Thoracic aorta (tissue), 2 donors: ENCODE measurements around the gene DLGAP1. TPM values are rescaled to one million over a fixed set of nuclear protein-coding genes. Genes with fewer than 3 reads are reported as not detected.

Experiments
- ATAC-seq: fragments of 150-250 bp; one replicate; pipeline ENCODE4 v1.8.0; 2017; ENCODE audit warnings: low read depth; ENCODE audit not compliant: insufficient number of reproducible peaks, low FRiP score
- DNase-seq: peaks from one replicate; pipeline ENCODE4 v3.0.0-alpha.2; 2020; ENCODE audit warnings: low spot score
- H3K27ac ChIP-seq, 2 donors: fragments of 200-600 bp; sonication (generic); 1 replicate in 1 of 2; 2 replicates in 1 of 2; pipeline ENCODE4 v1.5.1; 2016; ENCODE audit warnings: mild to moderate bottlenecking in 2 of 2, moderate library complexity in 2 of 2
- H3K27me3 ChIP-seq: fragments of 200-600 bp; sonication (generic); replicated peaks from 2 replicates; pipeline ENCODE4 v1.6.0; 2016; ENCODE audit warnings: mild to moderate bottlenecking; ENCODE audit not compliant: insufficient read depth
- H3K36me3 ChIP-seq: fragments of 200-600 bp; sonication (generic); one replicate; pipeline ENCODE4 v1.5.1; 2016
- H3K4me1 ChIP-seq, 2 donors: fragments of 200-600 bp; sonication (generic); 1 replicate in 1 of 2; 2 replicates in 1 of 2; pipeline versions ENCODE4 v1.5.1 to v1.6.0; 2016; ENCODE audit warnings: low read depth in 2 of 2, mild to moderate bottlenecking in 1 of 2; ENCODE audit not compliant: control insufficient read depth in 1 of 2
- H3K4me3 ChIP-seq: fragments of 200-600 bp; sonication (generic); 2 replicates; pipeline ENCODE4 v1.5.1; 2016; ENCODE audit warnings: mild to moderate bottlenecking
- H3K9me3 ChIP-seq: fragments of 200-600 bp; sonication (generic); 2 replicates; pipeline ENCODE4 v1.5.1; 2016
- total RNA-seq, 2 donors: library from RNA; depleted of rRNA; stranded (reverse); fragments of >200 nt; gene quantifications; one replicate each; pipeline versions ENCODE4 v1.1.0 to v1.2.3, GENCODE V29; 2016
- TF ChIP-seq, protein P1 (sequence below): fragments of 200-600 bp; sonication (generic); IDR thresholded peaks from one replicate; pipeline ENCODE4 v1.5.1; 2019; ENCODE audit warnings: antibody characterized with exemption

The DLGAP1 gene
- total RNA-seq, 2 donors from 2014 or later, result 7.3 to 19.0 TPM

DNA sequence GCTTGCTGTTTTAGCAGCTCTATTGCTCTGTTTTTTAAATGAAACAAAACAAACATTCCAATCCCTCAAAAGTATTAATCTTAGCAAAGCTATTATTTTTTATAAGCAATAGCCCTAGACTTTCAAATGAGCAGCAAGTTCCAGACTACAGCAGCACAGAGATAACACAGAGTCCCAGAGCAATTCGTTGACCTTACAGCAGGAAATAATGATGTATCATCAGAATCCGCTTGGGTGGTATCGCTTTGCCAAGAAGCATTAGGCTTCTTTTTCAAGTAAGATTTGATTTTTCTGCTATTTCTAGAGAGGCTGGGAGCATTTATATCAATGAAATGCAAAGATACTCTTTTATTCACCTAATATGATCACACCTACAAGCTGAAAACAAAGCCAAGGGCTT is 209.7 kb downstream of the DLGAP1 start:
- ATAC-seq (no peak), DNase-seq (no peak)
- Histone ChIP-seq H3K9me3 (no peaks in the 10 kb centered on the region), H3K4me3 (no peak overlapping the region), H3K27ac (no peak overlapping the region), H3K36me3 (no peaks in the 10 kb centered on the region), H3K27me3 (no peaks in the 10 kb centered on the region), H3K4me1 (no peaks in the 10 kb centered on the region)
- TF ChIP-seq, protein P1, sequence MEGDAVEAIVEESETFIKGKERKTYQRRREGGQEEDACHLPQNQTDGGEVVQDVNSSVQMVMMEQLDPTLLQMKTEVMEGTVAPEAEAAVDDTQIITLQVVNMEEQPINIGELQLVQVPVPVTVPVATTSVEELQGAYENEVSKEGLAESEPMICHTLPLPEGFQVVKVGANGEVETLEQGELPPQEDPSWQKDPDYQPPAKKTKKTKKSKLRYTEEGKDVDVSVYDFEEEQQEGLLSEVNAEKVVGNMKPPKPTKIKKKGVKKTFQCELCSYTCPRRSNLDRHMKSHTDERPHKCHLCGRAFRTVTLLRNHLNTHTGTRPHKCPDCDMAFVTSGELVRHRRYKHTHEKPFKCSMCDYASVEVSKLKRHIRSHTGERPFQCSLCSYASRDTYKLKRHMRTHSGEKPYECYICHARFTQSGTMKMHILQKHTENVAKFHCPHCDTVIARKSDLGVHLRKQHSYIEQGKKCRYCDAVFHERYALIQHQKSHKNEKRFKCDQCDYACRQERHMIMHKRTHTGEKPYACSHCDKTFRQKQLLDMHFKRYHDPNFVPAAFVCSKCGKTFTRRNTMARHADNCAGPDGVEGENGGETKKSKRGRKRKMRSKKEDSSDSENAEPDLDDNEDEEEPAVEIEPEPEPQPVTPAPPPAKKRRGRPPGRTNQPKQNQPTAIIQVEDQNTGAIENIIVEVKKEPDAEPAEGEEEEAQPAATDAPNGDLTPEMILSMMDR, result no peak

DNA sequence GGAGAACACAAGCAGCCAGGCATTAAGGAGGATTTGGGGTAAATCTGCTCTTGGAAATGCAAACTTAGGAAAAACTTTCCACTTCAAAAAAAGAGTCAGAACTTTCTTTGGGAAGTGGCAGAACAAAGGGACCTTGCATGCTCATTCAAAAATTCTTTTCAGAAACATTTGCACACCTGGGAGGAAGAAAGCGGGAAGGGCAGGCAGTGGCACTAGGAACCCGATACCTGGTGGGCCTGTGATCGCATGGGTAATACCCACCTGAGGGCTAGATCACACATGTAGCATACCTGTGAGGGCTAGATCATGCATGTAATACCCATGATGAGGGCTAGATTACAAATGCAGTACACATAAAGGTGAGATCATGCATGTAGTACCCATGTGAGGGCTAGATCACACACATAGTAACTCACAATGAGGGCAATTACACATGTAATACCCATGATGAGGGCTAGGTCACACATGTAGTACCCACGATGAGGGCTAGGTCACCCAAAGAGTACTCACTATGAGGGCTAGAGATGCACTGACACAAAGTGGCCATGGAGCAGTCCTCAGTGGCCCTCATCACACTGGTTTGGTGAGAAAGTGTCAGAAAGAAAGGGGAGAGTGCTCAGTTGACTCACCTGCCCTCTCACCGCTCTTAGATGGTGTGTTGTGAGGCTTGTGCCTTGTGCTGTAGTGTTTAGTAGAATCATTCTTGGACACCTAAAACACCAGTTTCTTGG is 212.5 kb downstream of the DLGAP1 start:
- ATAC-seq (no peak), DNase-seq (no peak)
- H3K9me3 ChIP-seq, result no peaks in the 10 kb centered on the region
- no peak overlapping the region for H3K27ac ChIP-seq
- no peaks in the 10 kb centered on the region for H3K27me3 ChIP-seq
- no peaks in the 10 kb centered on the region for H3K4me1 ChIP-seq
- H3K36me3 ChIP-seq, result no peaks in the 10 kb centered on the region
- TF ChIP-seq, protein P1, result no peak
- no peak overlapping the region for H3K4me3 ChIP-seq

DNA sequence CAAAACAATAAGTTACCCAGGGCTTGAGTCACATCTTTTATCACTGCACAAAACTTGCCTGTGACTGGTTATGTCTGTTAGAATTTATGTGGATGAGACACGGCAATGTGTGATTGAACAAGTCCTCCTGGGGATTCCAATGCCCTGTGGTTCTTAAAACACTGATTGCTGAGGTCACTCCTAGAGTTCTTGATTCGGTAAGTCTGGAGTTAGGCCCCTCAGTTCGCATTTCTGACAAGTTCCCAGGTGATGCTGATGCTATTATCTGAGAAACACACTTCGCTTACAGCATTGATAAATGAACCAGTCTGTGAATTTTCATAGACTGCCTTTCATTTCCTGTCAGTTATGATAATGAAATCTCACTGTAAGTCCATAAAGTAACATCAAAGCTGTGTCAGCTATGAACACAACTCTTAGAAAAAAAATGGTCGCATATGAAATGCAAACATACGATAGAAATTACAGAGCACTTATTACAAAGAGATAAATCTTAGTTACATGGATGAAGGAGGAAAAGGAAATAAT is 214.0 kb downstream of the DLGAP1 start:
- Histone ChIP-seq H3K27me3 (no peaks in the 10 kb centered on the region), H3K4me3 (no peak overlapping the region), H3K9me3 (no peaks in the 10 kb centered on the region), H3K36me3 (no peaks in the 10 kb centered on the region), H3K27ac (no peak overlapping the region), H3K4me1 (no peaks in the 10 kb centered on the region)
- TF ChIP-seq, protein P1, result no peak
- DNase-seq (no peak), ATAC-seq (no peak)

DNA sequence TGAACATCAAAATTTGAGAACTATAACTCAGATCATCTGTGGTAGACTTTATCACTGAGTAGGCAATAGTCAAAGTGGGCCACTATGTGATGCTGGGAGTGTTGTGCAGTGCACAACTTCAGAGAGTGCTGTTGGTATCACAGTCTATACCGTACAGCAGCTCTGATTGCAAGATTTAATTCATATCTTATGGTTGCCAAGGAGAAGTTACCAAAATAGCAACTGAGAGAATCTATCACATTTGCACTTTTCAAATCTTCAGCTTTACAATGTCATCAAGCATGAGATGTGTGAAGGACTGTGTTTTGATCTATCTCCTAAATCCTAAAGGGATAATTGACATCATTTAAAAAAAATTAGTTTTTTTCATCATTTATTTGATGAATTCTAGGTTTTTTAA is 216.1 kb downstream of the DLGAP1 start:
- ATAC-seq (no peak), DNase-seq (no peak)
- H3K27me3 ChIP-seq, result no peaks in the 10 kb centered on the region
- H3K36me3 ChIP-seq, result no peaks in the 10 kb centered on the region
- no peaks in the 10 kb centered on the region for H3K9me3 ChIP-seq
- no peak overlapping the region for H3K27ac ChIP-seq
- H3K4me3 ChIP-seq, result no peak overlapping the region
- TF ChIP-seq, protein P1, result no peak
- no peaks in the 10 kb centered on the region for H3K4me1 ChIP-seq

DNA sequence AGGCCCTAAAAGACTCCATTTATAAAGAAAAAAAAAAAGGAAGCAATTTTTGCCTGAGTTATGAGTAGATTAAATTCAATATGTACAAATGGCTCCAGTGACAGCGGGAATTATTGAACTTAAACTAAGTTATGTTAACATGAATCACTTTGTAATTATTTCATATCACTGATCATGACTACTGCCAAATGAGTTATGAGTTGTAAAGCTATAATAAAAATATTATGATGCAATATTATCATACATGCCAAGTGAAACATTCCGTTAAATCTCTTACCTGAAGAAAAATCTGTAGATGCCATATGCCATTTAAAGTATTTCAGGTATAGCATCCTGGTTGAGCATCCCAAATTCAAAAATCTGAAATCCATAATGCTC is 217.5 kb downstream of the DLGAP1 start:
- Histone ChIP-seq H3K4me1 (no peaks in the 10 kb centered on the region), H3K9me3 (no peaks in the 10 kb centered on the region), H3K27me3 (no peaks in the 10 kb centered on the region), H3K4me3 (no peak overlapping the region), H3K36me3 (no peaks in the 10 kb centered on the region), H3K27ac (no peak overlapping the region)
- TF ChIP-seq, protein P1, result no peak
- DNase-seq (no peak), ATAC-seq (no peak)
